Endothelial cell of umbilical vein (primary cell): Measurements from ENCODE around the gene LIN28B. TPM values are rescaled to one million over a fixed set of nuclear protein-coding genes. Genes with fewer than 3 reads are reported as not detected.

Experiments
- BruUV-seq: library from RNA; stranded (reverse); fragments of 400-500 nt; replicated peaks from 2 replicates; lab custom pipeline; 2021; lab: Mats Ljungman, UMichigan
- CTCF ChIA-PET: fragments of 300-600, 350-600 bp; sonication (Branson Sonifier 250); formaldehyde crosslinking; loops from one replicate; lab custom pipeline; 2021; ENCODE audit warnings: antibody characterized with exemption, inconsistent platforms; lab: Charles Lee
- POLR2A ChIA-PET: fragments of 300-600, 350-600 bp; sonication (Branson Sonifier 250); formaldehyde crosslinking; loops from one replicate; lab custom pipeline; 2021; ENCODE audit warnings: antibody characterized with exemption, inconsistent platforms; lab: Charles Lee
- DNase-seq: peaks from one replicate; pipeline ENCODE4 v3.0.0-alpha.2; 2011; ENCODE audit warnings: low read depth, low spot score
- FAIRE-seq: peaks from 2 replicates; lab custom pipeline; 2011; peaks lifted over from hg19 to GRCh38; lab: Jason Lieb, UNC
- H2AFZ ChIP-seq: 2 replicates; pipeline ENCODE4 v1.6.0; 2012; ENCODE audit warnings: low read depth, low read length, control low read depth, inconsistent platforms
- H3K27ac ChIP-seq: 2 replicates; pipeline ENCODE4 v1.5.1; 2011; ENCODE audit warnings: low read depth, mild to moderate bottlenecking, control low read depth, low read length, moderate library complexity; ENCODE audit not compliant: insufficient read depth
- H3K27me3 ChIP-seq, 2 experiments: 2 replicates each; pipeline versions ENCODE4 v1.6.0 to v1.6.1; 2011; ENCODE audit warnings: low read length in 2 of 2, mixed read lengths in 1 of 2; ENCODE audit not compliant: control insufficient read depth in 2 of 2, insufficient read depth in 2 of 2
- H3K36me3 ChIP-seq, 2 experiments: 2 replicates in 1 of 2; 3 replicates in 1 of 2; pipeline ENCODE4 v1.5.1; 2011; ENCODE audit warnings: low read length in 2 of 2, mild to moderate bottlenecking in 1 of 2, moderate library complexity in 1 of 2; ENCODE audit not compliant: control insufficient read depth in 2 of 2, insufficient read depth in 2 of 2; ENCODE audit errors: extremely low read depth in 1 of 2
- H3K4me1 ChIP-seq: 3 replicates; pipeline ENCODE4 v1.5.1; 2011; ENCODE audit warnings: mild to moderate bottlenecking, low read length; ENCODE audit not compliant: control insufficient read depth, insufficient read depth; ENCODE audit errors: extremely low read depth
- H3K4me2 ChIP-seq: 2 replicates; pipeline ENCODE4 v1.6.1; 2011; ENCODE audit warnings: low read length, control low read depth, mixed read lengths; ENCODE audit not compliant: insufficient read depth
- H3K4me3 ChIP-seq, 3 experiments: fragments of 200-600 bp in 1 of 3; sonication (generic), shearing (Covaris generic) in 1 of 3; replicated peaks in 1 of 3; 2 replicates each; pipeline ENCODE4 v1.5.1; 2011 to 2016; ENCODE audit warnings: control low read depth in 3 of 3, low read length in 3 of 3, mild to moderate bottlenecking in 2 of 3, inconsistent platforms in 1 of 3, low read depth in 1 of 3, moderate library complexity in 1 of 3; ENCODE audit not compliant: insufficient read depth in 1 of 3
- H3K79me2 ChIP-seq: 2 replicates; pipeline ENCODE4 v1.6.0; 2012; ENCODE audit warnings: low read length, inconsistent platforms; ENCODE audit not compliant: control insufficient read depth, insufficient read depth
- H3K9ac ChIP-seq: replicated peaks from 2 replicates; pipeline ENCODE3; 2011; ENCODE audit warnings: low read length, control low read depth; ENCODE audit not compliant: insufficient read depth; ENCODE audit errors: extremely low read depth
- H3K9me1 ChIP-seq: replicated peaks from 3 replicates; pipeline ENCODE4 v1.6.0; 2011; ENCODE audit warnings: mild to moderate bottlenecking, low read length; ENCODE audit not compliant: control insufficient read depth, insufficient read depth; ENCODE audit errors: extremely low read depth
- H3K9me3 ChIP-seq: replicated peaks from 2 replicates; pipeline ENCODE4 v1.5.1; 2012; ENCODE audit warnings: low read length, inconsistent platforms; ENCODE audit not compliant: control insufficient read depth, insufficient read depth
- H4K20me1 ChIP-seq: replicated peaks from 2 replicates; pipeline ENCODE3; 2011; ENCODE audit warnings: mild to moderate bottlenecking, low read length; ENCODE audit not compliant: control insufficient read depth, insufficient read depth; ENCODE audit errors: extremely low read depth
- EZH2 ChIP-seq: IDR thresholded peaks from 2 replicates; pipeline ENCODE4 v1.6.1; 2012; ENCODE audit warnings: borderline replicate concordance, low read depth, mild to moderate bottlenecking, moderate library complexity, low read length, inconsistent platforms; ENCODE audit not compliant: severe bottlenecking
- FOS ChIP-seq: IDR thresholded peaks from 2 replicates; pipeline ENCODE4 v1.6.1; 2011; ENCODE audit warnings: mild to moderate bottlenecking, low read length, moderate library complexity, borderline replicate concordance; ENCODE audit not compliant: insufficient read depth
- GATA2 ChIP-seq: IDR thresholded peaks from 2 replicates; pipeline ENCODE4 v1.7.0; 2011; ENCODE audit warnings: low read depth, mild to moderate bottlenecking, moderate library complexity, mixed read lengths, low read length; ENCODE audit not compliant: insufficient read length, insufficient read depth
- JUN ChIP-seq: IDR thresholded peaks from 2 replicates; pipeline ENCODE4 v1.6.1; 2011; ENCODE audit warnings: borderline replicate concordance, low read depth; ENCODE audit not compliant: insufficient read length, insufficient read depth
- MYC ChIP-seq: IDR thresholded peaks from one replicate; pipeline ENCODE4 v1.6.1; 2011; ENCODE audit warnings: mild to moderate bottlenecking, low read depth, low read length
- POLR2AphosphoS5 ChIP-seq: IDR thresholded peaks from 2 replicates; pipeline ENCODE4 v1.6.1; 2012; ENCODE audit warnings: low read depth, mild to moderate bottlenecking, control low read depth, low read length, moderate library complexity; ENCODE audit not compliant: insufficient read depth
- dilution Hi-C: fragments of 300-500 bp; cut with MboI; formaldehyde crosslinking; loops from one replicate; pipeline ENCODE4 v1.15.0; 2019; ENCODE audit warnings: low sequenced_read_pairs; ENCODE audit not compliant: extremely low pct_ligation_motif_present
- intact Hi-C: fragments of 100-400 bp; cut with micrococcal nuclease; formaldehyde crosslinking; loops from one replicate; pipeline ENCODE4 v1.10.0; 2022
- polyA plus RNA-seq, 4 experiments: library from polyadenylated mRNA; depleted of rRNA in 3 of 4; stranded (reverse) in 3 of 4; unstranded in 1 of 4; fragments of >200 nt; gene quantifications; 2 replicates each; pipeline versions ENCODE4 v1.2.1 to v1.2.3, GENCODE V29; 2011 to 2012; ENCODE audit warnings: missing spikeins in 1 of 4
- total RNA-seq: library from RNA; stranded (reverse); gene quantifications from 2 replicates; pipeline ENCODE4 v1.2.3, GENCODE V29; 2021
- TF ChIP-seq, protein P1 (sequence below): IDR thresholded peaks from 2 replicates; pipeline ENCODE4 v1.6.1; 2011; ENCODE audit not compliant: insufficient read depth, insufficient read length
- TF ChIP-seq, protein P2 (sequence below), 2 donors: IDR thresholded peaks; 1 replicate in 1 of 2; 2 replicates in 1 of 2; pipeline ENCODE4 v1.5.1; 2011; ENCODE audit warnings: low read length in 2 of 2, mild to moderate bottlenecking in 2 of 2, moderate library complexity in 2 of 2, control low read depth in 1 of 2, inconsistent platforms in 1 of 2, low read depth in 1 of 2; ENCODE audit not compliant: insufficient read depth in 1 of 2; ENCODE audit errors: extremely low read depth in 1 of 2

The LIN28B gene
- total and polyA plus RNA-seq, 2 donors (not counting 3 experiments of a cell fraction or from before 2014, with no cell fraction given), result not detected

DNA sequence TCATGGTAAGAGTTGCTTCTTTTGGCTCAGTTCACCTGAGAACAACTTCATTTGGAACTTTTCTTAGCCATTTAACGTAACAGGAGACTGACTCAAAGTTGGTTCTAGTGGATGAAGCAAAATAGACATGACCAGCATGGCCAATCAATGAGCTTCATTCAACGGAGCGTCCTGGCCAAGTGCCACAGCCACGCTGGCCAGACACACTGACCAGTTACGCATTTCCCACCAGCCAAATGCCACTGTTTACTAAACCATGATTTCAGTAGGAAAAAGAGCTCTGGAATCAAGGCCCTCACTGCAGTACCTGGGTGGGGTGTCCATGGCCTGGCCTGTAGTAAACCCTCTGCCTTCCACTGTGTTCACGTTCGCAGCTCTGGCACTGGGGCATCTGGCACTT is 142.5 kb downstream of the LIN28B start:
- POLR2A ChIA-PET, result no interaction called here
- FAIRE-seq (no peak), DNase-seq (no peak)
- Histone ChIP-seq H3K4me2 (no peak overlapping the region), H3K27ac (no peak overlapping the region), H3K27me3 (no peaks in the 10 kb centered on the region), H3K4me1 (no peaks in the 10 kb centered on the region), H3K4me3 (no peak overlapping the region), H3K9ac (no peak overlapping the region), H3K9me3 (no peaks in the 10 kb centered on the region), H4K20me1 (no peaks in the 10 kb centered on the region), H2AFZ (no peak overlapping the region), H3K79me2 (no peaks in the 10 kb centered on the region), H3K36me3 (no peaks in the 10 kb centered on the region), H3K9me1 (no peaks in the 10 kb centered on the region)
- no TSS peak for BruUV-seq
- CTCF ChIA-PET, result interaction anchor here (0.7 to 2.0 kb wide), 2 partner anchors 11 to 303 kb away, joined by 3 to 9 read pairs; partner anchors contain the start of gene PREP
- dilution Hi-C loops (loop anchor here (25.0 kb wide), 1 partner anchor 313 kb away; the partner anchor contains the start of gene PREP), intact Hi-C loops (no loop called here)
- no peak for TF ChIP-seq GATA2
- no peak for TF ChIP-seq EZH2
- TF ChIP-seq FOS, result no peak
- TF ChIP-seq, protein P1, sequence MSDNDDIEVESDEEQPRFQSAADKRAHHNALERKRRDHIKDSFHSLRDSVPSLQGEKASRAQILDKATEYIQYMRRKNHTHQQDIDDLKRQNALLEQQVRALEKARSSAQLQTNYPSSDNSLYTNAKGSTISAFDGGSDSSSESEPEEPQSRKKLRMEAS, result no peak
- no peak for TF ChIP-seq POLR2AphosphoS5
- TF ChIP-seq MYC, result no peak
- TF ChIP-seq, protein P2, sequence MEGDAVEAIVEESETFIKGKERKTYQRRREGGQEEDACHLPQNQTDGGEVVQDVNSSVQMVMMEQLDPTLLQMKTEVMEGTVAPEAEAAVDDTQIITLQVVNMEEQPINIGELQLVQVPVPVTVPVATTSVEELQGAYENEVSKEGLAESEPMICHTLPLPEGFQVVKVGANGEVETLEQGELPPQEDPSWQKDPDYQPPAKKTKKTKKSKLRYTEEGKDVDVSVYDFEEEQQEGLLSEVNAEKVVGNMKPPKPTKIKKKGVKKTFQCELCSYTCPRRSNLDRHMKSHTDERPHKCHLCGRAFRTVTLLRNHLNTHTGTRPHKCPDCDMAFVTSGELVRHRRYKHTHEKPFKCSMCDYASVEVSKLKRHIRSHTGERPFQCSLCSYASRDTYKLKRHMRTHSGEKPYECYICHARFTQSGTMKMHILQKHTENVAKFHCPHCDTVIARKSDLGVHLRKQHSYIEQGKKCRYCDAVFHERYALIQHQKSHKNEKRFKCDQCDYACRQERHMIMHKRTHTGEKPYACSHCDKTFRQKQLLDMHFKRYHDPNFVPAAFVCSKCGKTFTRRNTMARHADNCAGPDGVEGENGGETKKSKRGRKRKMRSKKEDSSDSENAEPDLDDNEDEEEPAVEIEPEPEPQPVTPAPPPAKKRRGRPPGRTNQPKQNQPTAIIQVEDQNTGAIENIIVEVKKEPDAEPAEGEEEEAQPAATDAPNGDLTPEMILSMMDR (IDR thresholded peaks at IDR 0.05; ENCODE audit: extremely low read depth in 1 of 2, insufficient read depth in 1 of 2, low read depth in 1 of 2, low read length in 2 of 2), result no peak
- TF ChIP-seq JUN, result no peak
